ENCODE data around the gene RFX6.

RFX6 gene

DNA sequence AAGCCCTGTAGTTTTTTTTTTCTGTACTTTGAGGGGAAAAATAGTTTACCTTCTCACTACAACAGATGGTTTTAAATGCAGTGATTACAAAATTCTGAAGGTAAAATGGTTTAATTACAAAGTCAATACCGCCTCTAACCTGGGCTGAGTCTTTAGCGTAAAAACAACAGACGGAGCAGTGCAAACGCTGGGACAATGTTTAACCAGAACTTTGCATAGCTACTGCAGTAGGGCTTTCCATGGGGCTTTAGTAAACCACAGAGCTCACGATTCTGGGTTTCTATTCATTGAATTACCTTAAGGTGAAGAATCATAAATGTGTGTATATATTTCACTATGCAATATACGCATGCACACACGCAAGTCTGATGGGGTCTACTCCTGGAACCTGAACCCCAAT lies 77.9 kb downstream of the RFX6 start:
- POLR2A ChIA-PET: no interaction called here
- TF ChIP-seq, protein P1, sequence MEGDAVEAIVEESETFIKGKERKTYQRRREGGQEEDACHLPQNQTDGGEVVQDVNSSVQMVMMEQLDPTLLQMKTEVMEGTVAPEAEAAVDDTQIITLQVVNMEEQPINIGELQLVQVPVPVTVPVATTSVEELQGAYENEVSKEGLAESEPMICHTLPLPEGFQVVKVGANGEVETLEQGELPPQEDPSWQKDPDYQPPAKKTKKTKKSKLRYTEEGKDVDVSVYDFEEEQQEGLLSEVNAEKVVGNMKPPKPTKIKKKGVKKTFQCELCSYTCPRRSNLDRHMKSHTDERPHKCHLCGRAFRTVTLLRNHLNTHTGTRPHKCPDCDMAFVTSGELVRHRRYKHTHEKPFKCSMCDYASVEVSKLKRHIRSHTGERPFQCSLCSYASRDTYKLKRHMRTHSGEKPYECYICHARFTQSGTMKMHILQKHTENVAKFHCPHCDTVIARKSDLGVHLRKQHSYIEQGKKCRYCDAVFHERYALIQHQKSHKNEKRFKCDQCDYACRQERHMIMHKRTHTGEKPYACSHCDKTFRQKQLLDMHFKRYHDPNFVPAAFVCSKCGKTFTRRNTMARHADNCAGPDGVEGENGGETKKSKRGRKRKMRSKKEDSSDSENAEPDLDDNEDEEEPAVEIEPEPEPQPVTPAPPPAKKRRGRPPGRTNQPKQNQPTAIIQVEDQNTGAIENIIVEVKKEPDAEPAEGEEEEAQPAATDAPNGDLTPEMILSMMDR (IDR thresholded peaks at IDR 0.05; ENCODE audit: control extremely low read depth, extremely low read depth, low read depth, missing control alignments): no peak
- DNase-seq (ENCODE audit: extremely low spot score): no peak

DNA sequence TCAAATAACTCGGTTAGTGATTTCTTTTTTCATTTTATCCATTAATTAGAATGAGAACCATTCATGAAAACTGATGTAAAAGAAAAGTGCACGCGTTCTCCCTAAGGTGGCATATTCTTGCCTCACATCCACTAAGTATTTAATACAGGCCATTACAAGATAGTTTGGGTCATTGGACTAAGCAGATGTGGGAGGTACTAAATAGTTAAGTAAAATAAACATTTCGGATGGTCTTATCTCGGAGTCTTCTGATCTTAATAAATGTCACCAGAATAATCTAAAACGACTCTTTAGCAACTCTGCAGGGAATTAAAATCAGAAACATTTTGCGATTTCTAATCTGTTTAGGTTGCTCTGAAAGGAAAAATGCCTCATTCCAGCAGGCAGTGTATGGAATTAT lies 78.7 kb downstream of the RFX6 start:
- ChIA-PET POLR2A (no interaction called here), CTCF (no interaction called here)
- TF ChIP-seq, protein P1 (IDR thresholded peaks at IDR 0.05; ENCODE audit: control extremely low read depth, extremely low read depth, low read depth, missing control alignments): no peak
- DNase-seq (ENCODE audit: extremely low spot score): no peak

More for the DNA sequence above, 77.9 kb downstream of the RFX6 start:
- CTCF ChIA-PET: interaction anchor here (1.0 kb wide), 1 partner anchor 9 kb away, joined by 3 read pairs; no protein-coding TSS in a partner anchor

DNA sequence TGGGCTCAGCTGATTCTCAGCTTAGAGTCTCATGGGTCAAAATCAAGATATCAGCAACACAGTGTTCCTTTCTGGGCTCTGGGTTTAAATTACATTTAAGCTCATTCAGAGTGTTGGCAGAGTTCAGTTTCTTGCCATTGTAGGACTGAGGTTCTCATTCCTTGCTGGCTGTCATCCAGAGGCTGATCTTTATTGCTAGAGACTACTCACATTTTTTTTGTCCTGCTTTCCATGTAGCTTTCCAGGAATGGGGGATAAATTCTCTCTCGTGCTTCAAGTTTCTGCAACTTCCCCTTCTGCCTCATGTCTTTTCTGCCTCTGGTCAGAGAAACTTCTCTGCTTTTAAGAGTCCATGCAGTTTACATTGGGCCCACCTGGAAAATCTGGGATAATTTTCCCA lies 86.9 kb downstream of the RFX6 start:
- ChIA-PET POLR2A (no interaction called here), CTCF (interaction anchor here (1.2 to 1.4 kb wide), 3 partner anchors 8 to 13 kb away, joined by 3 read pairs; no protein-coding TSS in a partner anchor)
- no peak for DNase-seq (ENCODE audit: extremely low spot score)
- TF ChIP-seq, protein P1 (IDR thresholded peaks at IDR 0.05; ENCODE audit: control extremely low read depth, extremely low read depth, low read depth, missing control alignments): no peak

DNA sequence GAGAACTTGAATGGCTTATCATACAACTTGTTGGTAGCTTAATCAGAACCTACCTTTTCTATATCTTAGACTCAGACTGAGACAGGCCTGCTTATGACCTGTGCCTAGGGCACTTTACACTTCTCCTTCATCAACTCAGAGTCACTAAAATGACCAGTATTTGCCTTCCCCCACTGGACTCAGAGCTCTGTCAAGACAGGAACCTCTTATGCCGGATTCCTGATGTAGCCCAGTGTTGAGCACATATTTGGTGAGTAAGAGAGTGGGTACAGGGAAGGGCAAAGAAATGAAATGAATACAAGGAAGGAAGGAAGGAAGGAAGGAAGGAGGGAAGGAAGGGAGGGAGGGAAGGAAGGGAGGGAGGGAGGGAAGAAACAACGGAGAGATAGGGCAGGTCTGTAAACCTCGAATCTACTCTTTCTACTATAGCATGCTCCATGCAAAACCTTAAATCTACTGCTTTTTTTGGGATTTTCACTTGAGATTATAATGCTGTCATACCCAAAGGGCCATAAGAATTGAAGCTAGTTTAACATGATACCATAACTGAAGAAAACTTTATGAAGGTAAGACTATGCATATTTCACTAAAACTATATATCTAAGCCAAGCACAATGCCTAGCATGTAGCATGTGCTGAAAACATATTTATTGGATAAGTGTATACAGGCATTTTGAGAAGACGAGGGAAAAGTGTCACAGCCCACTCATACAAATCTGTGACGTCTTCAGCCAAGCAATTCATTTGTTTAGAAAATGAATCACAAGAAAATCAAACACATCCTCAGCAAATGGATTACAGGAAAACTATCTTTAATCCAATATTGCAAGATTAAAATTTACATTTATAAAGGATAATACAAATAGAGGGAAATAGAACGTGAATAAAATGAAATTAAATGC lies 89.9 kb downstream of the RFX6 start:
- ChIA-PET POLR2A (no interaction called here), CTCF (no interaction called here)
- TF ChIP-seq, protein P1 (IDR thresholded peaks at IDR 0.05; ENCODE audit: control extremely low read depth, extremely low read depth, low read depth, missing control alignments): no peak
- DNase-seq (ENCODE audit: extremely low spot score): no peak

DNA sequence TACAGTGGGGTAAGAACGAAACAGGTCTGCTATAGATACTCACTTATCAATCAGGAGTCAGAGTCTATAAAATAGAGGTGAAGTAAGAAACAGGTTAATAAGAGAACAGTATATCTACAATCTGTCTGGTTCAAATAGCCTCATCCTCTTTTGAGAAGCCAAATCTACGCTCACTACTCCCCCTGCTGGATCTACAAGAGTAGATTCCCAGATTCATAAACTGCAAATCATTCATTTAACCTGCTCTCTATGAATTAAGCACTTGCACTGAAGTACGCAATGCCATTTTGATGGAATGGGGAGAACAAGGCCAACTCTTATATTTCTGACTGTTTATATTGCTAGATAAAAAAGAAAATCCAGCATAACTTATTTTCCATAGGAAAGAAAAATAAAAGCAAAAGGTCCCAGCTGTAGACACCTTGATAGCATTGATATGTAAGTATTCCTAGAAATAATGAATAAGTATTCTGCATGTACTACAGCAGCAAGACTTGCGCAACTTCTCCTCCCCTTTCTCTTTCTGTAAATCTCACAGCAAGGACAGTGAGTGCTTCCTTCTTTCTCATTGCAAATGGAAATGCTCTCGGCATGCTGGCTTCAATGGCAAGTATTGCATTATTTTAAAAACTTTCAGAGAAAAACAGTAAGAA lies 92.3 kb downstream of the RFX6 start:
- DNase-seq (ENCODE audit: extremely low spot score): peak; percentile 41
- CTCF ChIA-PET: interaction anchor here (0.7 to 2.0 kb wide), 11 partner anchors 10 to 246 kb away, joined by 3 to 7 read pairs (median 4); no protein-coding TSS in a partner anchor
- POLR2A ChIA-PET: no interaction called here
- TF ChIP-seq, protein P1 (IDR thresholded peaks at IDR 0.05; ENCODE audit: control extremely low read depth, extremely low read depth, low read depth, missing control alignments): peak; percentile 61

DNA sequence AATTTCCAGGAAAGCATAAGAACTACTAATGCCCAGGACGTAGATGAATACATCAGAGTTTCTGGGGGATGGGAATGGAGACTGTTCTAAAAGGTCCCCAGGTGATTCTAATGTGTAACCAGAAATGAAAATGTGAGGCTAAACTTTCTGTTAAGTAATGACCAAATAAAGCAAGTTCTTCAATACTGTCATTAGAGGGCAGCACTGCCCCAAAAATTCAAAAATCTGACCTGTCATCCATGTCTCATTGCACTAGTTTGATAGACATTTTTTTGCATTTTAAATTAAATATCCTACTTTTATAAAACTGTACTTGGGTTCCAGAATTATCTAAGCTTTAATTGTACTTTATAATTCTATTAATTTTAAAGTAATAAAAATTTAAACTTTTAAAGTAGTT lies 94.9 kb downstream of the RFX6 start:
- ChIA-PET POLR2A (no interaction called here), CTCF (interaction anchor here (0.7 to 1.5 kb wide), 3 partner anchors 8 to 15 kb away, joined by 3 to 5 read pairs (median 3); no protein-coding TSS in a partner anchor)
- DNase-seq (ENCODE audit: extremely low spot score): peak; percentile 30
- TF ChIP-seq, protein P1 (IDR thresholded peaks at IDR 0.05; ENCODE audit: control extremely low read depth, extremely low read depth, low read depth, missing control alignments): peak; percentile 68
